ENCODE measurements around the gene TMEM18.

TMEM18 gene

DNA sequence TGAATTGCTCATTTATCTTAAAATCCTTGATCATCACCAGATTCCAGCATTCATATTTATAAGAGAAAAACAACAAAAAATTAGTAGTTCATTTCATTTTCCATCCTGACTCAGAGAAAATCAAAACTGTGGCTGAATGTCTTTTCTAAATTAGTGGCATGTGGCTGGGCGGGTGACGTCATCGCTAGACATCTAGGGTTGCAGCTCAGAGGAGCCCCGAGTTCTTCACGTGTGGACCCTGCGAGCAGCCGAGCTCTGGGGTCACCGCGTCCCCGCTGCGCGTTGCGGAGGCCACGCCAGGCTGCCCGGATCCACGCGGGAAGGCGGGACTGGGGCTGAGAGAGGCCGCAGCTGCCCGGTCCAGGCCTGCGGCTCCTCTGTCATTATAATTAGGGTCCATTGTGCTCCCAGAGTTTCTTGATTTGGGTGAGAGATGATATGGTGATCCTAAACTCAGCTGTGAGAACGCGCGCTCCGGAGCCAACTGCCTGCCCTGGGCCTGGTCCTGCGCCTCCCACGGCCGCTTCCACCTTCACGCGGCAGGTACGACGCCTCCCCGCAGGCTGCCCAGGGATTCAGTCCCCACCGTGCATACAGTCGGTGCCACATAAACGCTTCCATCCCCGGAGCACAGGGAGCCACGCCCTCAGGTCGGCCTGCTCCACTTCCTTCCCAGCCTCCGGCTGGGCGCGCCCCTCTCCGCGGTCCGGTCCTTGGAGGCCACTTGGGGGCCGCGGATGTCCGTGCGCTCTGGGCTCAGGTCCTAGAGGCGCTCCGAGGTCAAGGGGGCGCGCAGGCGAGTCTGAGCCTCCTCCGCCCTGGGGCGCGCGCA, 56.5 kb downstream of the TMEM18 start:
- no peak for DNase-seq (ENCODE audit: low spot score)

DNA sequence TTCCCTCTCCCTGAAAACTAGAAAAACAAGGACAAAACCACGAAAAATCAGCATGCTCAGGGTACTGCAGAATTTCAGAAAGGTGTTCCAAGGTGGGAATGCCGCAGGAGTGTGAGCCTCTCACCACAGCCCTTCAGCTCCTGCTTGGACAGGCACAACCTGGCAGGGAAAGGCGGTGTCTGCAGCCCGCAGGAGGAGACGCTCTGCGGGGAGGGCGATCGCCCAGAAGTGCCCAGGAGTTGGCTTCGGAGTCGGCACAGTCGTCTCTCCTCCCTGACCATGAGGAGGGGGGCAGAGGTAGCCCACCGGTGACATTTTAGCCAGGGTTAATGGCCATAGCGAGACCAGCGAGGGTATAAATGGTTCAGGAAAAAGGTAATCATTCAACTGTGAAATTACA, 57.2 kb downstream of the TMEM18 start:
- no peak for DNase-seq (ENCODE audit: low spot score)

GRCh38 chr2:618422-618990, 58.7 kb downstream of the TMEM18 start:
- DNase-seq (ENCODE audit: low spot score): no peak

- DNase-seq (ENCODE audit: low spot score): no peak
Observed at GRCh38 chr2:618005-618404, 59.2 kb downstream of the TMEM18 start.

Data from AG08396 (cell line).